ENCODE data around the gene SORCS1.

DNA sequence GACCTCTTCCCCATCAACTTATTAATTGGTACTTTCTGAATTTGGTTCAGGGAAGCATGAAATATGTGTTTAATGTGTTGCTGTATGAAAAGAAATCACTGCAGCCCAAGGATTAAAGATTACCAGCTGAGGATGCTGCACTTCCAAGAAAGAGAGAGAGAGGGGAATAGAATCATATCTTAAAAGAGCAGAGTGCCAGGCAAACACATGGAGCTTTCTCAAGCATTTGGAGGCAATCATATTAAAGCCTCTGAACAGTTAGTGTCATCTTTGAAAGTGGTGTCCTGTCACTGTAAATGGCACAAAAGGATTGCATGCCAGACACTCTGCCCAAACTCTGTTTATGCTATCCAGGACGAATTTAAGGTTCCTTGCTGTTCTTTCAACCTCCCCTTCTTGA, 386.7 kb downstream of the SORCS1 start:
- TF ChIP-seq EZH2 (IDR thresholded peaks at IDR 0.05), result no peak
- TF ChIP-seq EZH2phosphoT487 (IDR thresholded peaks at IDR 0.05), result no peak
- TF ChIP-seq, protein P1, sequence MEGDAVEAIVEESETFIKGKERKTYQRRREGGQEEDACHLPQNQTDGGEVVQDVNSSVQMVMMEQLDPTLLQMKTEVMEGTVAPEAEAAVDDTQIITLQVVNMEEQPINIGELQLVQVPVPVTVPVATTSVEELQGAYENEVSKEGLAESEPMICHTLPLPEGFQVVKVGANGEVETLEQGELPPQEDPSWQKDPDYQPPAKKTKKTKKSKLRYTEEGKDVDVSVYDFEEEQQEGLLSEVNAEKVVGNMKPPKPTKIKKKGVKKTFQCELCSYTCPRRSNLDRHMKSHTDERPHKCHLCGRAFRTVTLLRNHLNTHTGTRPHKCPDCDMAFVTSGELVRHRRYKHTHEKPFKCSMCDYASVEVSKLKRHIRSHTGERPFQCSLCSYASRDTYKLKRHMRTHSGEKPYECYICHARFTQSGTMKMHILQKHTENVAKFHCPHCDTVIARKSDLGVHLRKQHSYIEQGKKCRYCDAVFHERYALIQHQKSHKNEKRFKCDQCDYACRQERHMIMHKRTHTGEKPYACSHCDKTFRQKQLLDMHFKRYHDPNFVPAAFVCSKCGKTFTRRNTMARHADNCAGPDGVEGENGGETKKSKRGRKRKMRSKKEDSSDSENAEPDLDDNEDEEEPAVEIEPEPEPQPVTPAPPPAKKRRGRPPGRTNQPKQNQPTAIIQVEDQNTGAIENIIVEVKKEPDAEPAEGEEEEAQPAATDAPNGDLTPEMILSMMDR (IDR thresholded peaks at IDR 0.05), result no peak

Data from neural progenitor cell (in vitro differentiated cells).